NCI-H146 treated with DMSO at 0.1 percent for 48 hours (cell line): Measurements from ENCODE around the gene OR7C2.

Source experiments
- DNase-seq: peaks from one replicate; lab custom pipeline; 2025; ENCODE audit not compliant: unreplicated experiment; lab: John Stamatoyannopoulos, UW

The OR7C2 gene

GRCh38 chr19:14978161-14978776, 37.0 kb downstream of the OR7C2 start:
- no peak for DNase-seq

- DNase-seq, result no peak
These were observed 38.4 kb downstream of the OR7C2 start, which contains the start of gene SLC1A6 for GRCh38 chr19:14979476-14980255. TSS of gene SLC1A6 (minus strand) at chr19:14979864. CDS start at chr19:14972910, 6,954 bp downstream.

- no peak for DNase-seq
These were observed 43.8 kb downstream of the OR7C2 start for GRCh38 chr19:14985133-14985532.
